Coronary artery (tissue), 2 donors: ENCODE data around the gene IRX4.

Source experiments
- DNase-seq: peaks from one replicate; pipeline ENCODE4 v3.0.0-alpha.2; 2017; ENCODE audit warnings: low spot score
- H3K27ac ChIP-seq, 2 donors: fragments of 200-600 bp; sonication (generic); one replicate each; pipeline ENCODE4 v1.5.1; 2016 to 2019
- H3K4me3 ChIP-seq: fragments of 200-600 bp; sonication (generic); 2 replicates; pipeline ENCODE4 v1.5.1; 2016; ENCODE audit warnings: mild to moderate bottlenecking, moderate library complexity
- CTCF ChIP-seq: fragments of 200-600 bp; sonication (generic); IDR thresholded peaks from one replicate; pipeline ENCODE4 v1.5.1; 2019; ENCODE audit warnings: antibody characterized with exemption

IRX4 gene

GRCh38 chr5:1838013-1838412 lies 44.7 kb downstream of the IRX4 start:
- DNase-seq: no peak
- H3K4me3 ChIP-seq: no peak overlapping the region
- H3K27ac ChIP-seq: no peak overlapping the region
- TF ChIP-seq CTCF: no peak

GRCh38 chr5:1836891-1837880 lies 45.5 kb downstream of the IRX4 start:
- TF ChIP-seq CTCF: no peak
- DNase-seq: peak; percentile 57
- no peak overlapping the region for H3K27ac ChIP-seq

GRCh38 chr5:1836176-1836890 lies 46.4 kb downstream of the IRX4 start:
- TF ChIP-seq CTCF: no peak
- peak; percentile 64 for DNase-seq
- Histone ChIP-seq H3K27ac (no peak overlapping the region), H3K4me3 (no peak overlapping the region)

More at GRCh38 chr5:1836891-1837880, 45.5 kb downstream of the IRX4 start:
- H3K4me3 ChIP-seq: no peak overlapping the region

GRCh38 chr5:1835431-1835830 lies 47.3 kb downstream of the IRX4 start:
- no peak overlapping the region for H3K4me3 ChIP-seq
- TF ChIP-seq CTCF: no peak
- H3K27ac ChIP-seq: no peak overlapping the region
- DNase-seq: no peak

GRCh38 chr5:1834721-1835429 lies 47.9 kb downstream of the IRX4 start:
- Histone ChIP-seq H3K4me3 (no peak overlapping the region), H3K27ac (no peak overlapping the region)
- DNase-seq: peak; percentile 60
- no peak for TF ChIP-seq CTCF

- no peak overlapping the region for H3K4me3 ChIP-seq
- peak; percentile 43 for DNase-seq
- no peak for TF ChIP-seq CTCF
- no peak overlapping the region for H3K27ac ChIP-seq
Measured at GRCh38 chr5:1834022-1834551, 48.6 kb downstream of the IRX4 start.
